Activated CD8-positive, alpha-beta memory T cell treated with anti-CD3 and anti-CD28 coated beads, Interleukin-2, amount 50 U/mL, for 48 hours (primary cell): ENCODE data around the gene HNRNPF.

Source experiments
- DNase-seq: peaks from one replicate; pipeline ENCODE4 v3.0.0-alpha.2; 2020

HNRNPF gene

GRCh38 chr10:43421201-43421507 is 12.2 kb upstream of the HNRNPF start:
- DNase-seq, result no peak

GRCh38 chr10:43420369-43421200 is 11.6 kb upstream of the HNRNPF start:
- peak; percentile 91 for DNase-seq

- DNase-seq, result no peak
Measured at GRCh38 chr10:43419997-43420368, 11.0 kb upstream of the HNRNPF start.

- peak; percentile 77 for DNase-seq
Measured at GRCh38 chr10:43417950-43418768, 9.2 kb upstream of the HNRNPF start.

- no peak for DNase-seq
Measured at GRCh38 chr10:43415544-43415943, 6.6 kb upstream of the HNRNPF start.

GRCh38 chr10:43411536-43411935 is 2.5 kb upstream of the HNRNPF start:
- no peak for DNase-seq

GRCh38 chr10:43410345-43410744 is 1.4 kb upstream of the HNRNPF start:
- no peak for DNase-seq

- peak; percentile 84 for DNase-seq
Measured at GRCh38 chr10:43409385-43410109, 561 bp upstream of the HNRNPF start.

GRCh38 chr10:43408331-43408709 is 666 bp downstream of the HNRNPF start:
- DNase-seq, result peak; percentile 77

GRCh38 chr10:43407576-43408330 is 1.2 kb downstream of the HNRNPF start:
- DNase-seq, result peak; percentile 95

GRCh38 chr10:43407148-43407575 is 1.8 kb downstream of the HNRNPF start:
- peak; percentile 87 for DNase-seq

GRCh38 chr10:43404704-43405084 is 4.3 kb downstream of the HNRNPF start:
- DNase-seq, result no peak

- no peak for DNase-seq
Measured at GRCh38 chr10:43403911-43404703, 4.9 kb downstream of the HNRNPF start.

- no peak for DNase-seq
Measured at GRCh38 chr10:43402880-43403452, 6.0 kb downstream of the HNRNPF start.

GRCh38 chr10:43402176-43402575 is 6.8 kb downstream of the HNRNPF start:
- DNase-seq, result no peak

GRCh38 chr10:43401627-43402026 is 7.4 kb downstream of the HNRNPF start:
- no peak for DNase-seq

- no peak for DNase-seq
Measured at GRCh38 chr10:43399320-43400310, 9.4 kb downstream of the HNRNPF start.

GRCh38 chr10:43398939-43399319 is 10.1 kb downstream of the HNRNPF start:
- DNase-seq, result no peak

- peak; percentile 93 for DNase-seq
Measured at GRCh38 chr10:43396928-43397624, 11.9 kb downstream of the HNRNPF start.
